Occipital lobe (tissue), 3 donors: Measurements from ENCODE around the gene MYH7B. TPM values are rescaled to one million over a fixed set of nuclear protein-coding genes. Genes with fewer than 3 reads are reported as not detected.

ENCODE experiments used
- DNase-seq: peaks from one replicate; lab custom pipeline; 2025; lab: John Stamatoyannopoulos, UW
- small RNA-seq: library from RNA; depleted of rRNA; stranded (forward); fragments of <200 nt; gene quantifications from one replicate; pipeline ENCODE3, GENCODE V24; 2014
- total RNA-seq: library from RNA; depleted of rRNA; stranded (reverse); fragments of >200 nt; gene quantifications from one replicate; pipeline ENCODE4 v1.2.3, GENCODE V29; 2014

MYH7B gene
- total RNA-seq, 1 donor from 2014 or later: under 0.01 TPM

GRCh38 chr20:35004051-35004725 lies 48.5 kb downstream of the MYH7B start:
- no peak for DNase-seq

DNA sequence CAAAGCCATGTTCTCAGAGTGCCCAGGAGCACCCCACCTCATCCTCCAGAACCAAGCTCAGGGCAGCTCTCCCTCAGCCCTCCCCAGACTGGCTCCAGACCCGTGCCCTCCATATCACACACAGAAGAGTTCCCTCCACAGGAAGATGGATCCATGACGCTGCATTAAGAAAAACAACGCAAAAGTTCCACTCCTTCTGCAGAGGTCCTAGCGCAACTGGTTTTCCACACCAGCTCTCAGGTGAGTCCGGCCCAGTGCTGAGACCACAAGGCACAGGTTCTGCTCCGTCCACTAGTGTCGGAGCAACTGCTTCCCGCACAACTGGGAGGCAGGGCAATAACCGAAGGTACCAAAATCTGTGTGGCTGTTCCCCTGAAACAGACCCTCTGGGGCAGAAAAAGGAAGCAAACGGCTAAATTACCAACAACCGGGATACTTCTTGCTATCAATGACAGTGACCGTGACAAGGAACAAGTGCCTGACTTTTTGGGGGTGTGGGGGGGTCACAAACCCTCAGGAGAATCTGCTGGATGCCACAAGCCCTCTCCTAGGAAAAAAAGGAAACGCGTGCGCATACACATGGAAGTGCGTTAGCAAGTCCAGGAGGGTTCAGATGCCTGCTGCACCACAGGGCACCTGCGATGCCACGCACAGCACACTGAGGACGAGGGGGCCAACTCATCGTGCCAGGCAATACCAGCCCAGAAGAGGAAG lies 49.2 kb downstream of the MYH7B start:
- DNase-seq: no peak

Small RNA genes within 50 kb of the gene (small RNA-seq; reads per million reads assigned to genes)
- gene MIR499A: 0.52 reads per million, percentile 51 among the genes with 10 or more reads in this experiment

Other genes with a start within 250 kb of the MYH7B start
- gene NCOA6, start 130.2 kb upstream of the MYH7B start, total RNA-seq: 60.8 TPM
- 19.0 TPM for gene GGT7, start 83.0 kb upstream of the MYH7B start, total RNA-seq
- gene ACSS2, start 79.3 kb upstream of the MYH7B start, total RNA-seq: 29.0 TPM
- 41.5 TPM for gene GSS, start 62 bp upstream of the MYH7B start, total RNA-seq
- 45.9 TPM for gene TRPC4AP, start 136.9 kb downstream of the MYH7B start, total RNA-seq
- gene EDEM2, start 191.5 kb downstream of the MYH7B start, total RNA-seq: 13.1 TPM
- gene PROCR, start 216.2 kb downstream of the MYH7B start, total RNA-seq: 4.7 TPM